Cardiac fibroblast (primary cell): Measurements from ENCODE around the gene CXCL3.

ENCODE experiments used
- DNase-seq, 2 donors: peaks; one replicate each; pipeline versions ENCODE4 v3.0.0 to v3.0.0-alpha.2; 2010; ENCODE audit warnings: low read depth in 2 of 2
- H3K4me3 ChIP-seq, 2 donors: replicated peaks in 1 of 2; 1 replicate in 1 of 2; 2 replicates in 1 of 2; pipeline ENCODE4 v1.5.1; 2011; ENCODE audit warnings: low read depth in 2 of 2, low read length in 2 of 2, mild to moderate bottlenecking in 2 of 2, moderate library complexity in 1 of 2
- TF ChIP-seq, protein P1 (sequence below): IDR thresholded peaks from one replicate; pipeline ENCODE4 v1.5.1; 2011; ENCODE audit warnings: low read depth, mild to moderate bottlenecking, low read length, inconsistent platforms

Gene CXCL3

GRCh38 chr4:74055498-74055897 lies 17.0 kb upstream of the CXCL3 start:
- DNase-seq: no peak
- TF ChIP-seq, protein P1, sequence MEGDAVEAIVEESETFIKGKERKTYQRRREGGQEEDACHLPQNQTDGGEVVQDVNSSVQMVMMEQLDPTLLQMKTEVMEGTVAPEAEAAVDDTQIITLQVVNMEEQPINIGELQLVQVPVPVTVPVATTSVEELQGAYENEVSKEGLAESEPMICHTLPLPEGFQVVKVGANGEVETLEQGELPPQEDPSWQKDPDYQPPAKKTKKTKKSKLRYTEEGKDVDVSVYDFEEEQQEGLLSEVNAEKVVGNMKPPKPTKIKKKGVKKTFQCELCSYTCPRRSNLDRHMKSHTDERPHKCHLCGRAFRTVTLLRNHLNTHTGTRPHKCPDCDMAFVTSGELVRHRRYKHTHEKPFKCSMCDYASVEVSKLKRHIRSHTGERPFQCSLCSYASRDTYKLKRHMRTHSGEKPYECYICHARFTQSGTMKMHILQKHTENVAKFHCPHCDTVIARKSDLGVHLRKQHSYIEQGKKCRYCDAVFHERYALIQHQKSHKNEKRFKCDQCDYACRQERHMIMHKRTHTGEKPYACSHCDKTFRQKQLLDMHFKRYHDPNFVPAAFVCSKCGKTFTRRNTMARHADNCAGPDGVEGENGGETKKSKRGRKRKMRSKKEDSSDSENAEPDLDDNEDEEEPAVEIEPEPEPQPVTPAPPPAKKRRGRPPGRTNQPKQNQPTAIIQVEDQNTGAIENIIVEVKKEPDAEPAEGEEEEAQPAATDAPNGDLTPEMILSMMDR: no peak
- no peak overlapping the region for H3K4me3 ChIP-seq

GRCh38 chr4:74055096-74055495 lies 16.6 kb upstream of the CXCL3 start:
- TF ChIP-seq, protein P1: no peak

GRCh38 chr4:74054483-74055047 lies 16.1 kb upstream of the CXCL3 start:
- TF ChIP-seq, protein P1: no peak
- H3K4me3 ChIP-seq: no peak overlapping the region
- DNase-seq: no peak

More at GRCh38 chr4:74055096-74055495, 16.6 kb upstream of the CXCL3 start:
- no peak overlapping the region for H3K4me3 ChIP-seq
- no peak for DNase-seq

GRCh38 chr4:74047152-74047551 lies 8.7 kb upstream of the CXCL3 start:
- H3K4me3 ChIP-seq: no peak overlapping the region
- TF ChIP-seq, protein P1: no peak
- no peak for DNase-seq

GRCh38 chr4:74045772-74046171 lies 7.3 kb upstream of the CXCL3 start:
- TF ChIP-seq, protein P1: no peak
- no peak overlapping the region for H3K4me3 ChIP-seq
- DNase-seq: no peak

- DNase-seq: no peak
- TF ChIP-seq, protein P1: no peak
- H3K4me3 ChIP-seq: no peak overlapping the region
Measured at GRCh38 chr4:74045247-74045646, 6.8 kb upstream of the CXCL3 start.

DNA sequence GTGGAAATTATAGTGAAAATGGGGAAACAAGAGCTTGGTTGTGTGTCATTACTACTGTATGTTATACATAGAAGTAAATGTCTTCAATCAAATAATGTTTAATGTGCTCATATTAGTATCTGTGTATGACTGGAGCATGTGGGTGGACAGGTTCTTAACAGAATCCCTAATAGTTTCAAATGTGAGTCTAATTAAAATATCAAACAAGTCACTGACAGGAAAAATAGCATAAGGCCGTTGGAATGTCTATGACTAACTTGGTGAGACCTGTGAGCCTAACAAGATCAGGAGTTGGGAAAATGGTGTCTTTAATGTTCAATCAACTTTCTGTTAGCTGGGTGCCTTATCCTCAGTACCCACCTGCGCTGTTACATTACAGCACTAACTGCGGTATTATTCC lies 6.2 kb upstream of the CXCL3 start:
- no peak overlapping the region for H3K4me3 ChIP-seq
- TF ChIP-seq, protein P1: no peak
- peak in 1 of 2 donors; percentile 63 for DNase-seq
